ENCODE results near the gene TBC1D10A.

Gene TBC1D10A

GRCh38 chr22:30245985-30246813, 80.5 kb downstream of the TBC1D10A start, which contains the start of gene LIF:
TSS of gene LIF (minus strand) at chr22:30246759. CDS start at chr22:30246695, 64 bp downstream.
- TF ChIP-seq, protein P1, sequence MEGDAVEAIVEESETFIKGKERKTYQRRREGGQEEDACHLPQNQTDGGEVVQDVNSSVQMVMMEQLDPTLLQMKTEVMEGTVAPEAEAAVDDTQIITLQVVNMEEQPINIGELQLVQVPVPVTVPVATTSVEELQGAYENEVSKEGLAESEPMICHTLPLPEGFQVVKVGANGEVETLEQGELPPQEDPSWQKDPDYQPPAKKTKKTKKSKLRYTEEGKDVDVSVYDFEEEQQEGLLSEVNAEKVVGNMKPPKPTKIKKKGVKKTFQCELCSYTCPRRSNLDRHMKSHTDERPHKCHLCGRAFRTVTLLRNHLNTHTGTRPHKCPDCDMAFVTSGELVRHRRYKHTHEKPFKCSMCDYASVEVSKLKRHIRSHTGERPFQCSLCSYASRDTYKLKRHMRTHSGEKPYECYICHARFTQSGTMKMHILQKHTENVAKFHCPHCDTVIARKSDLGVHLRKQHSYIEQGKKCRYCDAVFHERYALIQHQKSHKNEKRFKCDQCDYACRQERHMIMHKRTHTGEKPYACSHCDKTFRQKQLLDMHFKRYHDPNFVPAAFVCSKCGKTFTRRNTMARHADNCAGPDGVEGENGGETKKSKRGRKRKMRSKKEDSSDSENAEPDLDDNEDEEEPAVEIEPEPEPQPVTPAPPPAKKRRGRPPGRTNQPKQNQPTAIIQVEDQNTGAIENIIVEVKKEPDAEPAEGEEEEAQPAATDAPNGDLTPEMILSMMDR (IDR thresholded peaks at IDR 0.05; ENCODE audit: low read depth, low read length), result no peak
- peak; percentile 61 to 89 for DNase-seq (ENCODE audit: low read depth in 2 of 2)

GRCh38 chr22:30245181-30245984, 81.4 kb downstream of the TBC1D10A start:
- DNase-seq (ENCODE audit: low read depth in 2 of 2), result no peak
- TF ChIP-seq, protein P1 (IDR thresholded peaks at IDR 0.05; ENCODE audit: low read depth, low read length), result no peak
- H3K4me3 ChIP-seq (replicated peaks in 1 of 2; ENCODE audit: low read depth in 2 of 2, low read length in 2 of 2), result peak overlapping the region; percentile 53 to 75

More at GRCh38 chr22:30245985-30246813, 80.5 kb downstream of the TBC1D10A start, which contains the start of gene LIF:
- peak within 1 kb of the TSS; percentile 53 to 75 for H3K4me3 ChIP-seq (replicated peaks in 1 of 2; ENCODE audit: low read depth in 2 of 2, low read length in 2 of 2)

- no peak for DNase-seq (ENCODE audit: low read depth in 2 of 2)
- peak overlapping the region in 1 of 2 donors; percentile 75 for H3K4me3 ChIP-seq (replicated peaks in 1 of 2; ENCODE audit: low read depth in 2 of 2, low read length in 2 of 2)
- TF ChIP-seq, protein P1 (IDR thresholded peaks at IDR 0.05; ENCODE audit: low read depth, low read length), result no peak
Measured at GRCh38 chr22:30244641-30245040, 82.1 kb downstream of the TBC1D10A start.

DNA sequence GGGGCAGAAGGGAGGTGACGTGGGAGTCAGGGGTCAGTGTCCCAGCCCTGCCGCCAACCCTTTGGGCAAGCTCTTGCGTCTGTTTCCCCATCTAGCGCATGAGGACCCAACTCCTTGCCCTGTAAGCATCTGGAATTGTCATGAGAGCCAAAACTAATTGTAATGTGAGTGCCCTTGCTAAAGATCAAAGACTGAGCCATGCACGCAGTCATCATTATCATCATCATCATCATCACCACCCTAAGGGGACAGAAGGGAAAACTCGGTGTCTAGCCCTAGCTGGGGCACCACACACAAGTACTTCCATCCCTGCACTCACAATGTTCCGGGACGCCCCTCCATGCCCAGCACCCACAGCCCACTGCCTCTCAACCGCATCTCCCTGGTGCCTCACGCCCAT, 82.7 kb downstream of the TBC1D10A start:
- DNase-seq (ENCODE audit: low read depth in 2 of 2), result no peak
- H3K4me3 ChIP-seq (replicated peaks in 1 of 2; ENCODE audit: low read depth in 2 of 2, low read length in 2 of 2), result peak overlapping the region in 1 of 2 donors; percentile 75
- TF ChIP-seq, protein P1 (IDR thresholded peaks at IDR 0.05; ENCODE audit: low read depth, low read length), result no peak

GRCh38 chr22:30243661-30244060, 83.1 kb downstream of the TBC1D10A start:
- no peak for DNase-seq (ENCODE audit: low read depth in 2 of 2)
- H3K4me3 ChIP-seq (replicated peaks in 1 of 2; ENCODE audit: low read depth in 2 of 2, low read length in 2 of 2), result peak overlapping the region in 1 of 2 donors; percentile 75
- TF ChIP-seq, protein P1 (IDR thresholded peaks at IDR 0.05; ENCODE audit: low read depth, low read length), result no peak

Data from cardiac fibroblast (primary cell).